Activated T-helper 1 cell treated with anti-CD3 and anti-CD28 coated beads, Interleukin-2, amount 50 U/mL, for 16 hours (primary cell): Measurements from ENCODE around the gene SDC3.

Experiments used
- DNase-seq, 2 donors: peaks; one replicate each; pipeline ENCODE4 v3.0.0-alpha.2; 2020; ENCODE audit warnings: low read depth in 1 of 2, low spot score in 1 of 2

SDC3 gene

GRCh38 chr1:30855686-30856259 lies 52.8 kb downstream of the SDC3 start:
- no peak for DNase-seq

GRCh38 chr1:30853350-30853749 lies 55.2 kb downstream of the SDC3 start:
- DNase-seq: no peak

DNA sequence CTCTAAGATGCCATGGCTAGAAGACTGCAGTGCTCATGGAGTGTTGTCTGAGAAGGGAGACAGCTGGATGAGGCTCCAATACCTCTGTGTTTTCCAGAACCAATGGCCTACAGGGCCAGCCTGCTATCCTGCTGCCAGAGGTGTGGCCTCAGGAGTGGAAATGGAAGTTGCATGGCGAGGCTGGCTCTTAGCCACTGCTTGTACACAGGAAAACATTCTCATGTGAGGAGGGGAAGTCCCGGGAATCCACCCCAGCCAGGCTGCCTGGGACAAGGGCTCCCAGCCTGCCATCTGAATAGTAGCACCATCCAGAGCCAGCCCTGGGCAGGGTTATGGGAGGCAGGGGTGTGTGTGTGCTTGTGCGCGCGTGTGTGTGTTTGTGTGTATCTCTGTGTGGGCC lies 56.5 kb downstream of the SDC3 start:
- no peak for DNase-seq

DNA sequence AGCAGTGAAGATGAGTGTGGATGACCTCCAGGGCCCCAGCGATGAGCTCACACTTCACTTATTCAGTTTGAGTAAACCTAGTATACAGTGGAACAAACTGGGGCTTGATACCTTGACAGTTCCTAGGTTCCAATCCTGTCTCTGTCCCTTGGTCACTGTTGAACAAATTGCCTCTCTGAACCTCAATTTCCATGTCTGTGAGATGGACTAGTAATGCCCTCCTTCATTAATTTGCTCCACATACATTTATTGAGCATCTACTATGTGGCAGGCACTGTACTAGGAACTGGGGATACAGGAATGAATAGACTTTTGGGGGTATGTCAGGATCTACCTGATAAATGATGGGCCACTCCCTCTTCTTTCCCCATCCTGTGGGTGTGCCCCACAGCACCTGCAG lies 57.3 kb downstream of the SDC3 start:
- no peak for DNase-seq

DNA sequence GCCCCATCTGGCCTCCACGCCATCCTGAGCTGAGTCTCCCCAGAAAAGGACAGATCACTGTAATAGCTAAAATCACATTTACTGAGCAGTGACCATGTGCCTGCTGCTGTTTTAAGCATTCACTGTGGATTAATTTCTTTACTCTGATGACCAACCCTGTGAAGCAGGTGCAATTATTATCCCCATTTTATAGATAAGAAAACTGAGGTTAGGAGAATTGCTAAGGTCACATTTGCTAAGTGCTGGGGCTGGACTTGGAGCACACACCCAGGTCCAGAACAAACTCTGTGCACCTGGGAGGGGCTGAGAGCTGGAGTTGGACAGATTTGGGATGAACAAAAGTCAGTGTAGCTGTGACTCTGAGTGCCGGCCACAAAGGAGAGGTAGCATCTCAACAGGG lies 58.0 kb downstream of the SDC3 start:
- no peak for DNase-seq

GRCh38 chr1:30848130-30848529 lies 60.4 kb downstream of the SDC3 start:
- no peak for DNase-seq

DNA sequence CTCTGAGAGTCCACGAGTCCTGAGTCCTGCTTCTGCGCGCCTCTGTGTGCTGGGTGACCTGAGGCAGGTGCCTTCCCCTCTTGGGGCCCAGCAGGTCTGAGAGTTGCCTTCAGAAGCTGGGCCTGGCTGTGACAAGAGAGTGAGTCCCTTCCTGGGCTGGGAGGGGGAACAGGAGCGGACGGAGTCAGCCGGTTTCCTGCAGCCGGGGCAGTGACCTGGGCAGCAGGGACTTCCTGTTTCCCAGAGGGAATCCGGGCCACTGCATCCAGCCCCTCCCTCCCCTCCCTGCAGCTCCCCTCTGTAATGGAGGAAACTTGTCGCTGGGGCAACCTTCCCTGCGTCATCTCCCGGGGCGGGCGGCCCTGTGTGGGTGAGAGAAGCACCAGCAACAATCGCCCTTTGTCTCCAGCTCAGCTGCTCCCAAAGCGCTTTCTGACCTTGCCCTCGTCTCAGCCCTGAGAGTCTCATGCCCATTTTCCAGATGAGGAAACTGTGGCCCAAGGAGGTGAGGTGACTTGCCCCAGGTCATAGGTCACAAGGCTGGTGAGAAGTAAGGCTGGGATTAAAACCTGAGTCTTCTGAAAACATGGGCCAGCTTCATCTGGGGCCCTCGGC lies 61.1 kb downstream of the SDC3 start:
- no peak for DNase-seq

DNA sequence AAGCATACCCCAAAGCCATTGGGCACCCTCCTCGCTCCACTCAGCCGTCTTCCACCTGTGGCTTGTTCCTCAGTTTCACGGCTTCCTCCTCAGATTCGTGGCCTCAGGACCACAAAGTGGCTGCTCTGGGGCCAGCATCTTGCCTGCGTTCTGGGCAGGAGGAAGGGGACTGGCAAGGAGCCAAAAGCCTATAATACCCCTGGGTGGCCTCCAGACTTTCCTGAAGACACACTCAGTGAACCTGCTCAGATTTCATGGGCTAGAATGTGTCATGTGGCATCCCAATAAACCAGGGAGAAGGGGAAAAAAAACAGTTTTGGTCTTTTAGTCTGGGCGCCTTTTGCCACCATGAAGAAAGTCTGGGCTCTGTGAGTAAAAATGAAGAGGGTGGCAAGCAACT lies 62.0 kb downstream of the SDC3 start:
- DNase-seq: no peak

DNA sequence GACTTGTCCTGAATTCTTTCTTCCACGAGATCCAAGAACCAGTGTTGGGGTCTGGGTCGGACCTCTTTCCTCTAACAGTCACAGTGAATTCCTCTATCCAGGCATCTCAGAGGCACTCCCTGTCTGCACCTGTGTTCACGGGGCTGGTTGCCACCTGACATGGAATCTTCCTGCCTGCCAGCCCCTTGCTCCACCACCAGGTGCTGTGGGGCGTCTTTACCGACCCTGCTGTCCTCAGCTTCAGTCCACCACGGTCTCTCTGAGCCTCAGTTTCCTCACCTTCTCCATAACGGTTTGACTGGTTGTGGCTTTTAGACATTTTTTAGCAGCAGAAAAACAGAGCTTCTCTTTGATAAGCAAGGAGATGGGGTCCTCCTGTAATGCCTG lies 62.7 kb downstream of the SDC3 start:
- no peak for DNase-seq

- DNase-seq: no peak
Observed at GRCh38 chr1:30845237-30845903, 63.2 kb downstream of the SDC3 start.

DNA sequence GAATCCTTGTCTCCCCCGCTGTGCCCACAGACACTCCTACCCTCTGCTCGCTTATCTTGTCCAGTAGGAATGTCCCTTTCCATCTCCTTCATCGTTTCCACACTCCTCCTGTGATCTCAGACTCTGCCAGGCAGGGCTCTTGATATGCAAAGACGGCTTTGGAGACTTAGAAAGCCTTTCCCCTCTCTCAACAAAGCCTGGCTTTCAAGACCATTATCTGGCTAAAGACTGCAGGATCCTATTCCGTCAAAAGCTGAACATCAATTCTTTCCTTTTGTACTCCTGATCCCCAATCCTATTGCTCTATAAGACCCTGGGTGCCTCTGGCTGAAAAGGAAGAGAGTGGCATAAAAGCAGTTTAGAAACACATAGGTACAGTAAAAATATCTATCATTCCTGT lies 63.9 kb downstream of the SDC3 start:
- DNase-seq: no peak

GRCh38 chr1:30842697-30843354 lies 65.7 kb downstream of the SDC3 start:
- DNase-seq: no peak

DNA sequence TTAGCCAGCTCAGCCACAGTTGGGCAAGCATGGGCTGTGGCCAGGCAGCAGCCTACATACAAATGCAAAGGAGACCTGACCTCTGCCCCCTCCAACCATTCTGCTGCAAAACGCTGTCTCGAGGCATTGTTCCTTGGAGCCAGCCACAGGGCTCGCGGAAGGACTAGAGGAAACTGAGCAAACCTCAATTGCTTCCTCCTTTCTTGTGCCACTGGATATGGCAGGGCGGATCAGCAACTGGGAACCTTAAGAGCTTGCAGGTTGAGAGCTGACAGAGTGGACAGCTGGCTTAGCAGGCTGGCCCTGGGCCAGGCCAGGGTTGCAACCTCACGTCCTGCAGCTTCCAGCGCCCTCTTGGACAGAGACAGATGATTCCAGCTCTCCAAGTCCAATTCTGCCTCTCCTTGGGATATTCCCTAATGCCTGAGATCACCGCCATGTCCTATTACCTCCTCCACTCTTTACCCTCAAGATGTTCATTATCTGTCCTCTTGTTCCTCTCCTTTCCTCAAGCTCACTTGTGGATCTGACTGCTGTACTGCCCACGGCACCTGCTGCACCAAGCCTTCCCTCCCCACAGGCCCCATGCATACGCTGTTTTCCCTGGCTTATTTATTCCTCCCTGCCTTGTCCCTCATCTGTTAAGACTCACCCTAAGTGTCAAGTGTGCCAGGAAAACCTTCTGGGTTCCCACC lies 67.5 kb downstream of the SDC3 start:
- no peak for DNase-seq

DNA sequence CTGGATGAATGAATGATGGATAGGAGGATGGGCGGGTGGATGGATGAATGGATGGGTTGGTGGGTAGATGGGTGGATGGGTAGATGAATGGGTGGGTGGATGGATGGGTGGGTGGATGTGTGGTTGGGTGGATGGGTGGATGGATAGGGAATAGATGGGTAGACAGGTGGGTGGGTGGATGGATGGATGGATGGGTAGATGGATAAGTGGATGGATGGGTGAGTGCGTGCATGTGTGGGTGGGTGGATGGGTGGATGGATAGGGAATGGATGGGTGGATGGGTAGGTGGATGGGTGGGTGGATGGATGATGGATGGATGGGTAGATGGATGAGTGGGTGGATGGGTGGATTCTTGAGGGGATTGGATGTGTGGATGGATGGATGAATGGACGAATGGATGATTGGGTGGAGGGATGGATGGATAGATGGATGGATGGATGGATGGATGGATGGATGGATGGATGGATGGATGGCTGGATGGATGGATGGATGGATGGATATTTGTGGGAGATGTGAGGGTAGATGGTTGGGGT lies 68.7 kb downstream of the SDC3 start:
- DNase-seq: no peak

- DNase-seq: no peak
Observed at GRCh38 chr1:30838996-30839395, 69.6 kb downstream of the SDC3 start.

- no peak for DNase-seq
Observed at GRCh38 chr1:30837653-30838052, 70.9 kb downstream of the SDC3 start.

- DNase-seq: no peak
Observed at GRCh38 chr1:30834253-30834652, 74.3 kb downstream of the SDC3 start.

DNA sequence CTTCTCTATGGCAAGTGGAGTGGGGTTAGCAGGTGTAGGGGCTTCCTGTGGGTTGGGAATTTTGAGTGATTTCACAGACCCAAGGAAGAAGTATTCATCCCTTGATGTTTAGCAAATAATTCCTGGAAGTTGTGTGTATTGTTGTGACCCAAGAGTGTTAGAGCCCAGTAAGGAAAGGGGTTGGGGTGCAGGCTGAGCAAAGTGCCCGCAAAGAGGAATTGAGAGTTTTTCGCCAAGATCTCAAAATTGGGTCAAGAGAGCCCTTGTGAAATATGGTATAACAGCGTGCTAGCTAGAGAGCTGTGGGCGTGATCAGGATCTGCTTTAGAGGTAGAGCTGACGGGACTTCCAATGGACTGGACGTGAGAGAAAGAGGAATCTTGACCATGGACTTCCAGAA lies 78.0 kb downstream of the SDC3 start:
- no peak for DNase-seq

DNA sequence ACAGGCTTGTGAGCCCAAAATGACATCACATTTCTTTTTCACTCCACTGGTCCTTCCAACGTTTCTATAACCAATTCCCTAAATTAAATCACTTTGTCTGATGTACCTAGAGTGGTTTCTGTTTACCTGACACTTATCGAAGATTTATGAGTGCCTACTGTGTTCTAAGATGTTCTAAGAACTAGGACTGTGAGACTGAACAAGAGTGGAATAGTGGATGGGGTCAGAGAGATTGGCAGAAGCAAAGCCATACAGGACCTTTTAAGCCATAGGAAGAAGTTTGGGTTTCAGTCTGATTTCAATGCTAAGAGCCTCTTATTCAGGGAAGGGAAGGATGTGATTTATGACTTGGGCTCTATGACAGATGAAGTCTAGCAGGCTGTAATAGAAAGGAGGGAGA lies 78.7 kb downstream of the SDC3 start:
- no peak for DNase-seq

DNA sequence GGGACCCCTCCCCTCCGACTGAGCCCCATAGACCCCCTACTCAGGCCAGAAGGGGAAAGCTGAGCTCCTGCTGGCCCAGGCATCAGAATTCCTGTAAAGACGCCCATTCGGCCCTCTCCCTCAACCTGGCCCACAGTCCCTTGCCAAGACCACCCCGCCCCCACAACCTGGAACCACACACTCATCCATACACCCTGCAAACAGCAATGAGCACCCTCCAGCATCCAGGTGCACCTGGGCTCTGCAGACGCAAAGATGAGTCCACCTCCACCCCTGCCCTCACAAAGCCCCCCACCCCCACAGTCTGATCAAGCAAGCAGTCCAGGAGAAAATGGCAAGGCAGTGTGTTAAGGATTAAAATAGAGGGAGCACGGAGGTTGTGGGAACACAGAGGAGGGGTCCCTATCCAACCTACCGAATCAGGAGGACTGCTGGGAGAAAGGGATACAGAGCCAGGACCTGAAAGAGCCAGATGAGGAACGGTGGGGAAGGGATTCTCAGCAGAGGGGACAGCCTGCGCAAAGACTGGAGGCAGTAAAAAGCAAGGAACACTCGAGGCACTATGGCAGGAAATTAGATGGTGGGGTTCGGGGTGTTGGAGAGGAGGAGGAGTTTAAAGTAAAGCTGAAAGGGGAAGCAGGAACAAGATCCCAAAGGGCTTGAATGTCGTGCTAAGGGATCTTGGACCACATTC lies 83.7 kb downstream of the SDC3 start:
- DNase-seq: no peak
